GM12878 (cell line): Measurements from ENCODE around the gene RPRD1B. TPM values are rescaled to one million over a fixed set of nuclear protein-coding genes. Genes with fewer than 3 reads are reported as not detected.
A peak's percentile ranks its signal among the peaks of the same experiment; 100 is the strongest.

Experiments
- BCLAF1 ChIP-seq: fragments of 450-650 bp; IDR thresholded peaks from 2 replicates; pipeline ENCODE4 v1.6.1; 2017; ENCODE audit warnings: antibody characterized with exemption, mild to moderate bottlenecking, moderate library complexity
- BMI1 ChIP-seq: fragments of 450-650 bp; IDR thresholded peaks from 2 replicates; pipeline ENCODE4 v1.6.1; 2016; ENCODE audit warnings: mild to moderate bottlenecking, moderate library complexity, borderline replicate concordance
- CBX5 ChIP-seq: sonication (generic); IDR thresholded peaks from 2 replicates; pipeline ENCODE4 v1.6.1; 2016; ENCODE audit warnings: low read depth, moderate library complexity, mild to moderate bottlenecking, inconsistent platforms
- CHD4 ChIP-seq: fragments of 200-600 bp; sonication (generic); IDR thresholded peaks from 2 replicates; pipeline ENCODE4 v1.6.1; 2016; ENCODE audit warnings: mild to moderate bottlenecking
- DPF2 ChIP-seq: fragments of 450-650 bp; IDR thresholded peaks from 2 replicates; pipeline ENCODE4 v1.6.1; 2017; ENCODE audit warnings: mild to moderate bottlenecking
- EP300 ChIP-seq, 2 experiments: fragments of 150-350 bp in 1 of 2; IDR thresholded peaks; 2 replicates each; pipeline ENCODE4 v1.6.1; 2011 to 2012; ENCODE audit warnings: low read depth in 2 of 2, low read length in 2 of 2, borderline replicate concordance in 1 of 2, improper control_type of control experiment in 1 of 2, inconsistent platforms in 1 of 2; ENCODE audit not compliant: control insufficient read depth in 1 of 2
- ETV6 ChIP-seq, 2 experiments: fragments of 450-650 bp in 1 of 2; IDR thresholded peaks in 1 of 2; conservative IDR thresholded peaks in 1 of 2; 2 replicates each; pipeline ENCODE4 v1.6.1; 2014; ENCODE audit warnings: antibody characterized with exemption in 1 of 2, borderline replicate concordance in 1 of 2, low read depth in 1 of 2, mild to moderate bottlenecking in 1 of 2, moderate library complexity in 1 of 2
- FOXK2 ChIP-seq: fragments of 450-650 bp; IDR thresholded peaks from 2 replicates; pipeline ENCODE4 v1.6.1; 2017; ENCODE audit warnings: mild to moderate bottlenecking, moderate library complexity
- GABPA ChIP-seq: IDR thresholded peaks from 2 replicates; pipeline ENCODE4 v1.6.1; 2014; ENCODE audit warnings: antibody characterized with exemption, low read depth, mild to moderate bottlenecking, inconsistent platforms
- NR2C1 ChIP-seq: fragments of 450-650 bp; IDR thresholded peaks from 2 replicates; pipeline ENCODE4 v1.6.1; 2017; ENCODE audit warnings: antibody characterized with exemption, mild to moderate bottlenecking, moderate library complexity
- PAX8 ChIP-seq: fragments of 450-650 bp; IDR thresholded peaks from 2 replicates; pipeline ENCODE4 v1.6.1; 2017; ENCODE audit warnings: mild to moderate bottlenecking, moderate library complexity
- PBX3 ChIP-seq: IDR thresholded peaks from 2 replicates; pipeline ENCODE4 v1.6.1; 2011; ENCODE audit warnings: mild to moderate bottlenecking, low read depth, low read length, moderate library complexity; ENCODE audit not compliant: insufficient replicate concordance
- RBBP5 ChIP-seq: fragments of 200-600 bp; sonication (generic); conservative IDR thresholded peaks from 2 replicates; pipeline ENCODE4 v1.6.1; 2016
- SREBF1 ChIP-seq: IDR thresholded peaks from 2 replicates; pipeline ENCODE4 v1.6.1; 2012; ENCODE audit warnings: mild to moderate bottlenecking, low read length
- SREBF2 ChIP-seq: IDR thresholded peaks from 2 replicates; pipeline ENCODE4 v1.6.1; 2012; ENCODE audit warnings: mild to moderate bottlenecking, low read length
- SRF ChIP-seq, 2 experiments: IDR thresholded peaks; 2 replicates each; pipeline ENCODE4 v1.6.1; 2011; ENCODE audit warnings: low read depth in 2 of 2, low read length in 2 of 2, mild to moderate bottlenecking in 1 of 2, moderate library complexity in 1 of 2
- USF1 ChIP-seq: IDR thresholded peaks from 2 replicates; pipeline ENCODE4 v1.6.1; 2011; ENCODE audit warnings: borderline replicate concordance, low read depth, mild to moderate bottlenecking, moderate library complexity, mixed read lengths, low read length; ENCODE audit not compliant: insufficient read depth; ENCODE audit errors: extremely low read length
- ZNF622 ChIP-seq: fragments of 450-650 bp; IDR thresholded peaks from 2 replicates; pipeline ENCODE4 v1.6.1; 2017; ENCODE audit warnings: mild to moderate bottlenecking, inconsistent platforms
- polyA plus RNA-seq, 11 experiments: library from polyadenylated mRNA; depleted of rRNA in 4 of 11; unstranded in 6 of 11; stranded (reverse) in 5 of 11; fragments of >200 nt; fragmentation: Nextera tagmentation in 4 of 11; fragmentation: Illumina TruSeq in 1 of 11; extraction: Ambion mirVana in 4 of 11; extraction: Trizol in 1 of 11; gene quantifications; 1 replicate in 1 of 11; 2 replicates in 10 of 11; pipeline versions ENCODE4 v1.2.1 to v1.2.3, GENCODE V29; 2011 to 2016; ENCODE audit warnings: inconsistent platforms in 2 of 11, missing spikeins in 2 of 11, low read depth in 1 of 11
- total RNA-seq, 4 experiments: library from RNA; depleted of rRNA in 3 of 4; stranded (reverse); fragments of >200 nt in 3 of 4; fragmentation: Illumina TruSeq in 1 of 4; extraction: Trizol in 1 of 4; gene quantifications; 2 replicates each; pipeline versions ENCODE4 v1.2.1 to v1.2.3, GENCODE V29; 2013 to 2021
- TF ChIP-seq, protein P1 (sequence below): fragments of 450-650 bp; IDR thresholded peaks from 2 replicates; pipeline ENCODE4 v1.6.1; 2017; ENCODE audit warnings: mild to moderate bottlenecking, moderate library complexity

The RPRD1B gene
- total and polyA plus RNA-seq, 10 of the 15 experiments (the other 5 are each of a cell fraction or from before 2014, with no cell fraction given) = 5.2 to 40.2 (median 30.0) TPM

GRCh38 chr20:37990571-37991151, 42.9 kb upstream of the RPRD1B start (continued):
- TF ChIP-seq, protein P1, sequence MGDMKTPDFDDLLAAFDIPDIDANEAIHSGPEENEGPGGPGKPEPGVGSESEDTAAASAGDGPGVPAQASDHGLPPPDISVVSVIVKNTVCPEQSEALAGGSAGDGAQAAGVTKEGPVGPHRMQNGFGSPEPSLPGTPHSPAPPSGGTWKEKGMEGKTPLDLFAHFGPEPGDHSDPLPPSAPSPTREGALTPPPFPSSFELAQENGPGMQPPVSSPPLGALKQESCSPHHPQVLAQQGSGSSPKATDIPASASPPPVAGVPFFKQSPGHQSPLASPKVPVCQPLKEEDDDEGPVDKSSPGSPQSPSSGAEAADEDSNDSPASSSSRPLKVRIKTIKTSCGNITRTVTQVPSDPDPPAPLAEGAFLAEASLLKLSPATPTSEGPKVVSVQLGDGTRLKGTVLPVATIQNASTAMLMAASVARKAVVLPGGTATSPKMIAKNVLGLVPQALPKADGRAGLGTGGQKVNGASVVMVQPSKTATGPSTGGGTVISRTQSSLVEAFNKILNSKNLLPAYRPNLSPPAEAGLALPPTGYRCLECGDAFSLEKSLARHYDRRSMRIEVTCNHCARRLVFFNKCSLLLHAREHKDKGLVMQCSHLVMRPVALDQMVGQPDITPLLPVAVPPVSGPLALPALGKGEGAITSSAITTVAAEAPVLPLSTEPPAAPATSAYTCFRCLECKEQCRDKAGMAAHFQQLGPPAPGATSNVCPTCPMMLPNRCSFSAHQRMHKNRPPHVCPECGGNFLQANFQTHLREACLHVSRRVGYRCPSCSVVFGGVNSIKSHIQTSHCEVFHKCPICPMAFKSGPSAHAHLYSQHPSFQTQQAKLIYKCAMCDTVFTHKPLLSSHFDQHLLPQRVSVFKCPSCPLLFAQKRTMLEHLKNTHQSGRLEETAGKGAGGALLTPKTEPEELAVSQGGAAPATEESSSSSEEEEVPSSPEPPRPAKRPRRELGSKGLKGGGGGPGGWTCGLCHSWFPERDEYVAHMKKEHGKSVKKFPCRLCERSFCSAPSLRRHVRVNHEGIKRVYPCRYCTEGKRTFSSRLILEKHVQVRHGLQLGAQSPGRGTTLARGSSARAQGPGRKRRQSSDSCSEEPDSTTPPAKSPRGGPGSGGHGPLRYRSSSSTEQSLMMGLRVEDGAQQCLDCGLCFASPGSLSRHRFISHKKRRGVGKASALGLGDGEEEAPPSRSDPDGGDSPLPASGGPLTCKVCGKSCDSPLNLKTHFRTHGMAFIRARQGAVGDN = 0 out of 2 replicates have a peak, but pooled peaks have one; percentile 31
- TF ChIP-seq NR2C1 = no peak
- peak; percentile 95 to 97 for TF ChIP-seq EP300 (IDR thresholded peaks at IDR 0.05; ENCODE audit: borderline replicate concordance in 1 of 2, control insufficient read depth in 1 of 2, low read depth in 2 of 2, low read length in 2 of 2)
- peak; percentile 19 for TF ChIP-seq PBX3
- 0 out of 2 replicates have a peak, but pooled peaks have one; percentile 27 for TF ChIP-seq CBX5
- TF ChIP-seq GABPA = no peak
- no peak for TF ChIP-seq BCLAF1
- no peak for TF ChIP-seq CHD4
- no peak for TF ChIP-seq SREBF2
- 0 out of 4 replicates have a peak, but pooled peaks of 1 of the 2 experiments have one; percentile 68 for TF ChIP-seq SRF (IDR thresholded peaks at IDR 0.05; ENCODE audit: low read depth in 2 of 2, low read length in 2 of 2)
- no peak for TF ChIP-seq SREBF1
- TF ChIP-seq PAX8 = no peak
- TF ChIP-seq ZNF622 = no peak
- TF ChIP-seq ETV6 (conservative IDR thresholded peaks at IDR 0.05 in 1 of 2, IDR thresholded peaks at IDR 0.05 in 1 of 2; ENCODE audit: borderline replicate concordance in 1 of 2, low read depth in 1 of 2) = peak in 1 of 2 experiments; percentile 78; a peak in 2 of 4 replicates
- no peak for TF ChIP-seq USF1
- TF ChIP-seq BMI1 = peak; percentile 74
- no peak for TF ChIP-seq FOXK2
- TF ChIP-seq RBBP5 = no peak
- peak; percentile 99 for TF ChIP-seq DPF2
